ENCODE data around the gene PRKCE.

Gene PRKCE

DNA sequence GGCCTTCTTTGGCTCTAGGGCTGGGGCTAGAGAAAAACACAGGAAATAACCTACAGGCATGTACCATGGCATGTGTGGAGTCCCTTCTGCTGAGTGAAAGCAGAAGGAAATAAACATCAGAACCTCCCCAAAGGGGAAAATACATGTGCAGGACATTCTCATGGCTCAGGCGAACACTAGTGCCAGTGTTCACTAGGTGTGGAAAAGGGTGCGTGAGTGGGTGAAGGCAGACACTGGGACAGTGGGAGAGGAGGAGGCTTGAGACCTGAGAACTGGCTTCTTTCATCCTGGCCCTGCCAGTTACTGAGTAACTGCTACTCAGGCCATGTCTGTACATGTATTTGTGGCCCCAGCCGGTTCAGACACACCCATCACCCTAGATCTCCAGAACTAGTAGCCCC, 268.2 kb downstream of the PRKCE start:
- Histone ChIP-seq H3K36me3 (ENCODE audit: insufficient read depth, low read length) (no peaks in the 10 kb centered on the region; the same call in 1 of the 2 replicates), H3K9me3 (ENCODE audit: control insufficient read depth, insufficient read depth, low read length) (no peaks in the 10 kb centered on the region), H3K4me1 (ENCODE audit: insufficient read depth, low read length) (no peaks in the 10 kb centered on the region), H3K9ac (ENCODE audit: low read depth, low read length) (no peak overlapping the region)

DNA sequence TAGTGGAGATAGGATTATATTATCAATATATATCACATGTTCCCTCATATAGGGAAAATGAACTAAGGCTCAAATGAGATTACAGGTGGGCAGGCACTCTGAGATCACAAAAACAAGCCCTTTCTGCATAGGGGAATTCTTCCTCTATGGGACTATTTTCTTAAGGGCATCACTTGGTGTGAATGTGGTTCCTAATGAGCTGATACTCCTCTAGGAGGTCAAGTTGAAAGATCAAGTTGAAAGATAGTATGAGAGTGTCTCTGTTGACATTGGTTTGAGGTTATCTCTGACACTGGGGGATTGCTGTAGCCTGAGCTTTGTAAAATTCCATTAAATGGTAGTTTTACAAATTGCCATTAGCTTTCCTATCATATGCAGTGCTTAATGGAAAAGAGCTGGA, 270.4 kb downstream of the PRKCE start:
- H3K9ac ChIP-seq (ENCODE audit: low read depth, low read length) = no peak overlapping the region

DNA sequence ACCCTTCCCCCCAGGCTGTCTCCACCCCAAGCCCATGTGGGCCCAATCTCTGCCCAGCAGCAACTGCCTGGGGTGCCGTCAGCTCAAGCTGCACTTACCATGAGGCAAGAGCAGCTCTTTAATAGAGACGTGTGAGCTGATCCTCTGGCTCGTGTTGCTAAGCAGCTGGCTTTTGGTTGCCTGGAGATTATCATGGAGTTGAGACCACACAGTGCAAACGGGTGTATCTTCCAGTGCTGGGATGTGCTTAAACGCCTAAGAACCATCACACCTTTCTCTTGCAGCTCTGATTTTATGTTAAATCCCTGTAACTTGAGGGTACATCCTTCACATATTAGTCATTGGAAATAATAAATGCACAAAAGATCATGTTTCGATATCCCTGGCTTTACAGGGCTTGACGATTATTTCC, 271.1 kb downstream of the PRKCE start:
- no peaks in the 10 kb centered on the region for H3K9me3 ChIP-seq (ENCODE audit: control insufficient read depth, insufficient read depth, low read length)
- H3K4me1 ChIP-seq (ENCODE audit: insufficient read depth, low read length) = no peaks in the 10 kb centered on the region
- H3K36me3 ChIP-seq (ENCODE audit: insufficient read depth, low read length) = no peaks in the 10 kb centered on the region; the same call in 1 of the 2 replicates
- H3K9ac ChIP-seq (ENCODE audit: low read depth, low read length) = no peak overlapping the region

More for the DNA sequence above, 270.4 kb downstream of the PRKCE start:
- H3K4me1 ChIP-seq (ENCODE audit: insufficient read depth, low read length) = no peaks in the 10 kb centered on the region
- H3K36me3 ChIP-seq (ENCODE audit: insufficient read depth, low read length) = no peaks in the 10 kb centered on the region; the same call in 1 of the 2 replicates
- no peaks in the 10 kb centered on the region for H3K9me3 ChIP-seq (ENCODE audit: control insufficient read depth, insufficient read depth, low read length)

DNA sequence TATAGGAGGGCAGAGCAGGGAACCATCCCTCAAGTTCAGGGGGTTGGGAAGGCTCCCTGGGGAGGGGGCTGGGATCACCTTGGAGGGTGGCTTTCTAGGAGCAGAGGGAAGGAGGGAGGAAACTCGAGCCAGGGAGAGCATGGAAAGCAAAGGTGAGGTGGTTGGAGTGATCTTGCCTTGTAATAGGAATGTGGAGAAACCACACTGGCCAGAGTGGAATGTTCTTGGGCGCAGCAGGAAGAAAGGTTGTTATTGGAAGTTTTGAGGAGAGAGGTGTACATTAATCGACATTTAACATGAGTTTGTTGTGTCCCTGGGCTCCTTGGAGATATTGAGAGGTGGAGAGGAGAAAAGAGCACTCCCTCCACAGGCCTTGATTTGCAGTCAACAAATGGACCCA, 272.2 kb downstream of the PRKCE start:
- H3K36me3 ChIP-seq (ENCODE audit: insufficient read depth, low read length) = no peaks in the 10 kb centered on the region; the same call in 1 of the 2 replicates
- no peak overlapping the region for H3K9ac ChIP-seq (ENCODE audit: low read depth, low read length)
- no peaks in the 10 kb centered on the region for H3K4me1 ChIP-seq (ENCODE audit: insufficient read depth, low read length)

DNA sequence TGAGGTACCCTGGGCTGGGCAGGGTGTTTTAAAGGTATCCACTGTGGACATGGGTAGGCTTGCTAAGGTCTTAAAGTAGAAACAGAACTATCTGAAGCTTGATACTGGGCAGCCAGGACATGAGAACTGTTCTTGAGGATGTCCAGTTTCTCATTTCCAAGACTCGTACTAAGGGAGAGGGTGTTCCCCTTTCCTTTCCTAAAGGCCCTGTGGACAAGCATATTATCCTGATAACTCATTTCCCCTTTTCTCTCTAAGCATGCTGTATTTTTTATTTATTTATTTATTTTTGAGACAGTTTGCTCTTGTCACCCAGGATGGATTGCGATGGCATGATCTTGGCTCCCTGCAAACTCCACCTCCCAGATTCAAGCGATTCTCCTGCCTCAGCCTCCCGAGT, 273.6 kb downstream of the PRKCE start:
- no peaks in the 10 kb centered on the region for H3K36me3 ChIP-seq (ENCODE audit: insufficient read depth, low read length)
- H3K4me1 ChIP-seq (ENCODE audit: insufficient read depth, low read length) = no peaks in the 10 kb centered on the region
- no peaks in the 10 kb centered on the region for H3K9me3 ChIP-seq (ENCODE audit: control insufficient read depth, insufficient read depth, low read length)
- H3K9ac ChIP-seq (ENCODE audit: low read depth, low read length) = no peak overlapping the region

More for the DNA sequence above, 272.2 kb downstream of the PRKCE start:
- no peaks in the 10 kb centered on the region for H3K9me3 ChIP-seq (ENCODE audit: control insufficient read depth, insufficient read depth, low read length)

- H3K4me1 ChIP-seq (ENCODE audit: insufficient read depth, low read length) = no peaks in the 10 kb centered on the region
- no peaks in the 10 kb centered on the region for H3K9me3 ChIP-seq (ENCODE audit: control insufficient read depth, insufficient read depth, low read length)
- H3K36me3 ChIP-seq (ENCODE audit: insufficient read depth, low read length) = no peaks in the 10 kb centered on the region
- H3K9ac ChIP-seq (ENCODE audit: low read depth, low read length) = no peak overlapping the region
Measured at GRCh38 chr2:45925636-45926366, 274.3 kb downstream of the PRKCE start.

- no peaks in the 10 kb centered on the region for H3K9me3 ChIP-seq (ENCODE audit: control insufficient read depth, insufficient read depth, low read length)
- H3K36me3 ChIP-seq (ENCODE audit: insufficient read depth, low read length) = no peaks in the 10 kb centered on the region
- H3K4me1 ChIP-seq (ENCODE audit: insufficient read depth, low read length) = no peaks in the 10 kb centered on the region
- no peak overlapping the region for H3K9ac ChIP-seq (ENCODE audit: low read depth, low read length)
Measured at GRCh38 chr2:45928946-45929345, 277.5 kb downstream of the PRKCE start.

GRCh38 chr2:45929674-45930395, 278.4 kb downstream of the PRKCE start:
- Histone ChIP-seq H3K9ac (ENCODE audit: low read depth, low read length) (no peak overlapping the region), H3K4me1 (ENCODE audit: insufficient read depth, low read length) (no peaks in the 10 kb centered on the region), H3K9me3 (ENCODE audit: control insufficient read depth, insufficient read depth, low read length) (no peaks in the 10 kb centered on the region), H3K36me3 (ENCODE audit: insufficient read depth, low read length) (no peaks in the 10 kb centered on the region)

- no peaks in the 10 kb centered on the region for H3K9me3 ChIP-seq (ENCODE audit: control insufficient read depth, insufficient read depth, low read length)
- H3K9ac ChIP-seq (ENCODE audit: low read depth, low read length) = no peak overlapping the region
- no peaks in the 10 kb centered on the region for H3K36me3 ChIP-seq (ENCODE audit: insufficient read depth, low read length)
- H3K4me1 ChIP-seq (ENCODE audit: insufficient read depth, low read length) = no peaks in the 10 kb centered on the region
Measured at GRCh38 chr2:45930396-45930792, 278.9 kb downstream of the PRKCE start.

DNA sequence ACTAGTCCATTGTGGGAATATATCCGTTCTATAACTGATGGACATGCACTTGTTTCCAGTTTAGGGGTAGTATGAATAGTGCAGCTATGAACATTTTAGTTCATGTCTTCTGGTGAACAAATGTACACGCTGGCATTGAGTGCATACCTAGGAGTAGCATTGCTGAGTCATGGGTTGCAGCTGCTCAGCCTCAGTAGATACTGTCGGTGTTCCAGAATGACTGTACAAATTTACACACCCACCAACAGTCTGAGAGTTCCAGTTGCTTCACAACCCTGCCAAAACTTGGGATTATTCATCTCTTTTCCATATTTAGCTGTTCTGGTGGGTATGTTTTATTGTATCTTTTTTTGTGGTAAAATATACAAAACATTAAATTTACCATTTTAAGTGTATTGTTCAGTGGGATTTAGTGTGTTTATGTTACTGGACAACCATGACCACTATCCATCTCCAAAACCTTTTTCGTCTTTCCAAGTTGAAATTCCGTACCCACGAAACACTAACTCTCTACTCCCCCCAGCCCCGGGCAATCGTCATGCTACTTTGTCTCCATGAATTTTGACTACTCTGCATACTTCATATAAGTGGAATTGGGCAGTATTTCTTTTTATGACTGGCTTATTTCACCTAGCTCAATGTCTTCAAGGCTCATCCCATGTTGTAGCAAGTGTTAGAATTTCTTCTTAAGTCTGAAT, 281.0 kb downstream of the PRKCE start:
- Histone ChIP-seq H3K9me3 (ENCODE audit: control insufficient read depth, insufficient read depth, low read length) (no peaks in the 10 kb centered on the region), H3K9ac (ENCODE audit: low read depth, low read length) (no peak overlapping the region), H3K36me3 (ENCODE audit: insufficient read depth, low read length) (no peaks in the 10 kb centered on the region), H3K4me1 (ENCODE audit: insufficient read depth, low read length) (0 out of 2 replicates have a peak, but pooled peaks cover 3% of the 10 kb centered on the region)

DNA sequence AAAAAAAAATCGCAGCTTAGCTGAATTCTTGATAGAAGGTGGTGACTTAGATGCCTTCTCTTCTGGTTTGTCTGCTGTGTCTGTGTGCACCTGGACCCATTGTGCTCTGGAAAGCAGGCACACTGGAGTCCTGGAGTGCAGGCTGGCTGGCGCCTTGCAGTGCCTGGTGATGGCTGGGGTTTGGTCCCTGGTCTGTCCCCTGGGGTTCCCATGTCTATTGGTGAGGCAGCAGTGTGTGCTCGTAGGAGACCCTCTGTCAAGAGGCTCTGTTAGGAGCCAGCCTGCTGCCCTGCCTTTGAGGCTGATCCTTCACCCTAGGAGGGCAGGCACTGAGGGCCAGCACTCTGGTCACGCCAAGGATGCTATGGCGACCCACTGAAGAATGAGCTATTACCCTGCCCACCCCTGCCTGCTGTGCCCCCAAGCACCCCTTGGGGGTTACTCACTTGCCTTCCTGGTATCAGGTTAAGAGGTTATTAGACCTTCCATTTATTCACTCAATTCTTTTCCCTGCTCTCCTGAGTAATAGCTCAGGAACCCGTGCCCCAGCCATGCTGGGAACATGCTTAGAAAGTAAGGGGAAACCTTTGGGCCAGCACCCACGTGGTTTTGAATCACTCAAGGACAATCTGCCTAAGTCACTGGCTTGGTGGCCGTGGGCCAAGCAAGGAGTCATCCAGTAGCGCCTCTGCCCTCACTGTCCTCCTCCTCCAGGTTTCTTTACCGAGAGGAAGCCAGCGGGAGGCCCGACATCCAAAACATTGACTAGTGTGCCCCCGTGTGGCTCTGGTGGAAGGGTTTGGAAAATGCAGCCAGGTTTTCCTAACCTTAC, 284.5 kb downstream of the PRKCE start:
- no peaks in the 10 kb centered on the region for H3K36me3 ChIP-seq (ENCODE audit: insufficient read depth, low read length)
- H3K4me1 ChIP-seq (ENCODE audit: insufficient read depth, low read length) = peaks cover 13% of the 10 kb centered on the region
- no peaks in the 10 kb centered on the region for H3K9me3 ChIP-seq (ENCODE audit: control insufficient read depth, insufficient read depth, low read length)
- no peak overlapping the region for H3K9ac ChIP-seq (ENCODE audit: low read depth, low read length)

- H3K9ac ChIP-seq (ENCODE audit: low read depth, low read length) = no peak overlapping the region
- H3K9me3 ChIP-seq (ENCODE audit: control insufficient read depth, insufficient read depth, low read length) = no peaks in the 10 kb centered on the region
- H3K36me3 ChIP-seq (ENCODE audit: insufficient read depth, low read length) = no peaks in the 10 kb centered on the region
- H3K4me1 ChIP-seq (ENCODE audit: insufficient read depth, low read length) = peaks cover 13% of the 10 kb centered on the region
Measured at GRCh38 chr2:45936623-45936979, 285.1 kb downstream of the PRKCE start.

DNA sequence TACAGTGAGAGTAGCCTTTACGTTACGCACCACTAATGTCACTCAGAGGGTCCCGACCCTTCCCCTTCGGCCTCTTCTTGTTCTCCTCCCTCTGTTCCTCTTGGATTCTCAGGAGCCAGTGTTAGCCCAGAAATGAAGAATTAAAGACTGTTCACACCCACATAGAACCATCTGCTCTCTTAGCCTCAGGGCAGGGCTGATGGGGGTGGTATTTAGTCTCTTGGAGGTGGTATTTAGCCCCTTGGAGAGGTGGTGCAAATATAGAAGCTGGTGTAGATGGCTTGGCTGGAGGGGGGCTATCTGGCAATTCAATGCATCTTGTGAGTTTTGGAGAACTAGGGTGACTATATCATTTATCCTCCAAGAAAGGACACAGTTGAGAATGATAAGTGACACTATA, 286.5 kb downstream of the PRKCE start:
- Histone ChIP-seq H3K4me1 (ENCODE audit: insufficient read depth, low read length) (peaks cover 15% of the 10 kb centered on the region), H3K36me3 (ENCODE audit: insufficient read depth, low read length) (no peaks in the 10 kb centered on the region), H3K9ac (ENCODE audit: low read depth, low read length) (no peak overlapping the region), H3K9me3 (ENCODE audit: control insufficient read depth, insufficient read depth, low read length) (no peaks in the 10 kb centered on the region)

All from ES-I3 (cell line).